Fibroblast of lung (primary cell): ENCODE measurements around the gene GNAI1.

Experiments
- EZH2 ChIP-seq: IDR thresholded peaks from 2 replicates; pipeline ENCODE4 v1.5.1; 2012; ENCODE audit warnings: low read length, control low read depth, mild to moderate bottlenecking; ENCODE audit errors: missing control alignments
- TF ChIP-seq, protein P1 (sequence below), 2 donors: IDR thresholded peaks in 1 of 2; conservative IDR thresholded peaks in 1 of 2; 1 replicate in 1 of 2; 2 replicates in 1 of 2; pipeline ENCODE4 v1.5.1; 2011 to 2012; ENCODE audit warnings: low read length in 2 of 2, control low read depth in 1 of 2, inconsistent platforms in 1 of 2, low read depth in 1 of 2, mild to moderate bottlenecking in 1 of 2

- TF ChIP-seq, protein P1, sequence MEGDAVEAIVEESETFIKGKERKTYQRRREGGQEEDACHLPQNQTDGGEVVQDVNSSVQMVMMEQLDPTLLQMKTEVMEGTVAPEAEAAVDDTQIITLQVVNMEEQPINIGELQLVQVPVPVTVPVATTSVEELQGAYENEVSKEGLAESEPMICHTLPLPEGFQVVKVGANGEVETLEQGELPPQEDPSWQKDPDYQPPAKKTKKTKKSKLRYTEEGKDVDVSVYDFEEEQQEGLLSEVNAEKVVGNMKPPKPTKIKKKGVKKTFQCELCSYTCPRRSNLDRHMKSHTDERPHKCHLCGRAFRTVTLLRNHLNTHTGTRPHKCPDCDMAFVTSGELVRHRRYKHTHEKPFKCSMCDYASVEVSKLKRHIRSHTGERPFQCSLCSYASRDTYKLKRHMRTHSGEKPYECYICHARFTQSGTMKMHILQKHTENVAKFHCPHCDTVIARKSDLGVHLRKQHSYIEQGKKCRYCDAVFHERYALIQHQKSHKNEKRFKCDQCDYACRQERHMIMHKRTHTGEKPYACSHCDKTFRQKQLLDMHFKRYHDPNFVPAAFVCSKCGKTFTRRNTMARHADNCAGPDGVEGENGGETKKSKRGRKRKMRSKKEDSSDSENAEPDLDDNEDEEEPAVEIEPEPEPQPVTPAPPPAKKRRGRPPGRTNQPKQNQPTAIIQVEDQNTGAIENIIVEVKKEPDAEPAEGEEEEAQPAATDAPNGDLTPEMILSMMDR (conservative IDR thresholded peaks at IDR 0.05 in 1 of 2, IDR thresholded peaks at IDR 0.05 in 1 of 2; ENCODE audit: low read depth in 1 of 2, low read length in 2 of 2) = no peak
- TF ChIP-seq EZH2 = no peak
Measured at GRCh38 chr7:80260606-80261005, 126.0 kb downstream of the GNAI1 start.
